ENCODE data around the gene CDH1. TPM values are rescaled to one million over a fixed set of nuclear protein-coding genes. Genes with fewer than 3 reads are reported as not detected.

CDH1 gene
- total and polyA plus RNA-seq, 2 donors: 15.7 to 35.2 TPM

- H3K36me3 ChIP-seq (ENCODE audit: insufficient read depth): no peaks in the 10 kb centered on the region
- no peak for DNase-seq (ENCODE audit: extremely low spot score)
- peak overlapping the region; percentile 61 for H3K4me3 ChIP-seq (ENCODE audit: low read depth, low read length)
- no peak overlapping the region for H3K27ac ChIP-seq (ENCODE audit: low read depth)
- no peaks in the 10 kb centered on the region for H3K4me1 ChIP-seq (ENCODE audit: insufficient read depth)
- 6% methylated on average over 6 of the region's 6 CpGs for WGBS
Measured at GRCh38 chr16:68844211-68844564, 107.1 kb downstream of the CDH1 start.

GRCh38 chr16:68848786-68849185, 111.7 kb downstream of the CDH1 start:
- WGBS: 83% methylated on average over 9 of the region's 9 CpGs
- H3K36me3 ChIP-seq (ENCODE audit: insufficient read depth): no peaks in the 10 kb centered on the region
- no peaks in the 10 kb centered on the region for H3K4me1 ChIP-seq (ENCODE audit: insufficient read depth)
- DNase-seq (ENCODE audit: extremely low spot score): no peak
- H3K4me3 ChIP-seq (ENCODE audit: low read depth, low read length): no peak overlapping the region
- no peak overlapping the region for H3K27ac ChIP-seq (ENCODE audit: low read depth)

GRCh38 chr16:68850481-68850880, 113.4 kb downstream of the CDH1 start:
- Histone ChIP-seq H3K36me3 (ENCODE audit: insufficient read depth) (no peaks in the 10 kb centered on the region), H3K4me1 (ENCODE audit: insufficient read depth) (no peaks in the 10 kb centered on the region), H3K27ac (ENCODE audit: low read depth) (no peak overlapping the region), H3K4me3 (ENCODE audit: low read depth, low read length) (no peak overlapping the region)
- DNase-seq (ENCODE audit: extremely low spot score): no peak
- WGBS: 95% methylated on average over 2 of the region's 2 CpGs

GRCh38 chr16:68851601-68852000, 114.5 kb downstream of the CDH1 start:
- no peak for DNase-seq (ENCODE audit: extremely low spot score)
- WGBS: 86% methylated on average over 2 of the region's 2 CpGs
- H3K36me3 ChIP-seq (ENCODE audit: insufficient read depth): no peaks in the 10 kb centered on the region
- no peak overlapping the region for H3K27ac ChIP-seq (ENCODE audit: low read depth)
- H3K4me3 ChIP-seq (ENCODE audit: low read depth, low read length): no peak overlapping the region
- no peaks in the 10 kb centered on the region for H3K4me1 ChIP-seq (ENCODE audit: insufficient read depth)

GRCh38 chr16:68857479-68857878, 120.4 kb downstream of the CDH1 start:
- no peak overlapping the region for H3K27ac ChIP-seq (ENCODE audit: low read depth)
- WGBS: 99% methylated on average over 1 of the region's 1 CpG

GRCh38 chr16:68859828-68860227, 122.7 kb downstream of the CDH1 start:
- H3K36me3 ChIP-seq (ENCODE audit: insufficient read depth): peaks cover 1% of the 10 kb centered on the region
- no peaks in the 10 kb centered on the region for H3K4me1 ChIP-seq (ENCODE audit: insufficient read depth)
- DNase-seq (ENCODE audit: extremely low spot score): no peak
- 93% methylated on average over 4 of the region's 4 CpGs for WGBS
- no peak overlapping the region for H3K4me3 ChIP-seq (ENCODE audit: low read depth, low read length)
- no peak overlapping the region for H3K27ac ChIP-seq (ENCODE audit: low read depth)

More at GRCh38 chr16:68857479-68857878, 120.4 kb downstream of the CDH1 start:
- Histone ChIP-seq H3K4me1 (ENCODE audit: insufficient read depth) (no peaks in the 10 kb centered on the region), H3K36me3 (ENCODE audit: insufficient read depth) (no peaks in the 10 kb centered on the region), H3K4me3 (ENCODE audit: low read depth, low read length) (no peak overlapping the region)
- no peak for DNase-seq (ENCODE audit: extremely low spot score)

GRCh38 chr16:68860978-68861892, 124.1 kb downstream of the CDH1 start:
- no peak for DNase-seq (ENCODE audit: extremely low spot score)
- H3K27ac ChIP-seq (ENCODE audit: low read depth): no peak overlapping the region
- peaks cover 1% of the 10 kb centered on the region for H3K36me3 ChIP-seq (ENCODE audit: insufficient read depth)
- WGBS: 92% methylated on average over 15 of the region's 15 CpGs
- no peaks in the 10 kb centered on the region for H3K4me1 ChIP-seq (ENCODE audit: insufficient read depth)
- H3K4me3 ChIP-seq (ENCODE audit: low read depth, low read length): no peak overlapping the region

- H3K27ac ChIP-seq (ENCODE audit: low read depth): no peak overlapping the region
- no peaks in the 10 kb centered on the region for H3K4me1 ChIP-seq (ENCODE audit: insufficient read depth)
- peaks cover 1% of the 10 kb centered on the region for H3K36me3 ChIP-seq (ENCODE audit: insufficient read depth)
- 96% methylated on average over 6 of the region's 6 CpGs for WGBS
- no peak overlapping the region for H3K4me3 ChIP-seq (ENCODE audit: low read depth, low read length)
- no peak for DNase-seq (ENCODE audit: extremely low spot score)
Measured at GRCh38 chr16:68866933-68867332, 129.8 kb downstream of the CDH1 start.

- DNase-seq (ENCODE audit: extremely low spot score): no peak
- WGBS: 85% methylated on average over 4 of the region's 4 CpGs
- Histone ChIP-seq H3K4me3 (ENCODE audit: low read depth, low read length) (no peak overlapping the region), H3K36me3 (ENCODE audit: insufficient read depth) (peaks cover 2% of the 10 kb centered on the region), H3K27ac (ENCODE audit: low read depth) (no peak overlapping the region), H3K4me1 (ENCODE audit: insufficient read depth) (no peaks in the 10 kb centered on the region)
Measured at GRCh38 chr16:68869492-68870088, 132.5 kb downstream of the CDH1 start.

GRCh38 chr16:68873635-68874471, 136.8 kb downstream of the CDH1 start:
- DNase-seq (ENCODE audit: extremely low spot score): no peak
- WGBS: 71% methylated on average over 7 of the region's 7 CpGs
- H3K27ac ChIP-seq (ENCODE audit: low read depth): no peak overlapping the region
- no peaks in the 10 kb centered on the region for H3K4me1 ChIP-seq (ENCODE audit: insufficient read depth)
- no peak overlapping the region for H3K4me3 ChIP-seq (ENCODE audit: low read depth, low read length)
- H3K36me3 ChIP-seq (ENCODE audit: insufficient read depth): peaks cover 2% of the 10 kb centered on the region

GRCh38 chr16:68875871-68876270, 138.8 kb downstream of the CDH1 start:
- DNase-seq (ENCODE audit: extremely low spot score): no peak
- Histone ChIP-seq H3K27ac (ENCODE audit: low read depth) (no peak overlapping the region), H3K4me3 (ENCODE audit: low read depth, low read length) (no peak overlapping the region), H3K36me3 (ENCODE audit: insufficient read depth) (peaks cover 4% of the 10 kb centered on the region), H3K4me1 (ENCODE audit: insufficient read depth) (no peaks in the 10 kb centered on the region)
- 97% methylated on average over 4 of the region's 4 CpGs for WGBS

GRCh38 chr16:68883685-68884084, 146.6 kb downstream of the CDH1 start:
- peaks cover 2% of the 10 kb centered on the region for H3K36me3 ChIP-seq (ENCODE audit: insufficient read depth)
- DNase-seq (ENCODE audit: extremely low spot score): no peak
- H3K4me3 ChIP-seq (ENCODE audit: low read depth, low read length): no peak overlapping the region
- WGBS: 90% methylated on average over 6 of the region's 6 CpGs
- no peaks in the 10 kb centered on the region for H3K4me1 ChIP-seq (ENCODE audit: insufficient read depth)
- no peak overlapping the region for H3K27ac ChIP-seq (ENCODE audit: low read depth)

- WGBS: 84% methylated on average over 1 of the region's 1 CpG
- no peak overlapping the region for H3K4me3 ChIP-seq (ENCODE audit: low read depth, low read length)
- no peaks in the 10 kb centered on the region for H3K4me1 ChIP-seq (ENCODE audit: insufficient read depth)
- no peaks in the 10 kb centered on the region for H3K36me3 ChIP-seq (ENCODE audit: insufficient read depth)
- no peak for DNase-seq (ENCODE audit: extremely low spot score)
- H3K27ac ChIP-seq (ENCODE audit: low read depth): no peak overlapping the region
Measured at GRCh38 chr16:68884401-68884800, 147.3 kb downstream of the CDH1 start.
